GM19395 (cell line): Measurements from ENCODE around the gene ATP8B1.
"Not testable (repeated sequence)": the region's sequence is repeated elsewhere in the genome, so short reads cannot be mapped to it uniquely, and the experiment has no call there.

Experiments used
- ATAC-seq: cut with Tn5 transposase; IDR thresholded peaks from one replicate; pipeline ENCODE4 v1.9.1; 2021; ENCODE audit warnings: mild to moderate bottlenecking, moderate library complexity; ENCODE audit not compliant: unreplicated experiment

ATP8B1 gene

GRCh38 chr18:57733861-57734260, 69.3 kb downstream of the ATP8B1 start:
- no peak for ATAC-seq

GRCh38 chr18:57730146-57730545, 73.0 kb downstream of the ATP8B1 start:
- no peak for ATAC-seq

GRCh38 chr18:57728941-57729511, 74.1 kb downstream of the ATP8B1 start:
- ATAC-seq = no peak

- ATAC-seq = no peak
These were observed 74.9 kb downstream of the ATP8B1 start for GRCh38 chr18:57727952-57728807.

GRCh38 chr18:57719211-57719935, 83.7 kb downstream of the ATP8B1 start:
- ATAC-seq = not testable (repeated sequence)

- no peak for ATAC-seq
These were observed 86.6 kb downstream of the ATP8B1 start for GRCh38 chr18:57716549-57716948.

GRCh38 chr18:57715671-57716070, 87.4 kb downstream of the ATP8B1 start:
- ATAC-seq = no peak

GRCh38 chr18:57715073-57715472, 88.0 kb downstream of the ATP8B1 start:
- ATAC-seq = no peak

- ATAC-seq = no peak
These were observed 92.9 kb downstream of the ATP8B1 start for GRCh38 chr18:57710226-57710625.

- no peak for ATAC-seq
These were observed 93.8 kb downstream of the ATP8B1 start for GRCh38 chr18:57709335-57709734.

GRCh38 chr18:57708288-57708687, 94.8 kb downstream of the ATP8B1 start:
- ATAC-seq = no peak

GRCh38 chr18:57705832-57706595, 97.1 kb downstream of the ATP8B1 start:
- no peak for ATAC-seq

GRCh38 chr18:57705011-57705410, 98.1 kb downstream of the ATP8B1 start:
- ATAC-seq = no peak

GRCh38 chr18:57698571-57699276, 104.4 kb downstream of the ATP8B1 start:
- ATAC-seq = no peak

GRCh38 chr18:57697426-57697825, 105.7 kb downstream of the ATP8B1 start:
- no peak for ATAC-seq

- no peak for ATAC-seq
These were observed 106.8 kb downstream of the ATP8B1 start for GRCh38 chr18:57696271-57696670.

GRCh38 chr18:57691363-57691762, 111.8 kb downstream of the ATP8B1 start:
- no peak for ATAC-seq

GRCh38 chr18:57687970-57688369, 115.1 kb downstream of the ATP8B1 start:
- no peak for ATAC-seq

GRCh38 chr18:57683470-57683869, 119.6 kb downstream of the ATP8B1 start:
- no peak for ATAC-seq
